ENCODE results near the gene LRMDA.
"Not testable (repeated sequence)": the region's sequence is repeated elsewhere in the genome, so short reads cannot be mapped to it uniquely, and the experiment has no call there.

Gene LRMDA

DNA sequence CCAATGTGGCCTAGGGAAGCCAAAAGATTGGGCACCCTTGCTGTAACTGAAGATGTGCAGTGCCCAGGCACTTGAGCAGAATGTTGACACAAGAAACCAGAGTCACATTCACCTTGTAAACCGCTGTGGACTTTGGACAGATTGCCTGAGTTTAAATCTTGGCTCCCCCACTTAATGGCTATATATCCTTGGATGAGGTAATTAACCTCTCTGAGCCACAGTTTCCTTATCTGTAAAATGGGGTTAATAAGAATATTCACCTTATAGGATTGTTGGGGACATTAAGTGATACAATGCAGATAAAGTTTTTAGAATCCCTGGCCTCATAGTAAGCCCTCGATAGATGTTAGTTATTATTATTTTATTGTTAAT lies 331.0 kb downstream of the LRMDA start:
- no peak for TF ChIP-seq CTCF (conservative IDR thresholded peaks at IDR 0.05)
- no peak overlapping the region for H3K27ac ChIP-seq

DNA sequence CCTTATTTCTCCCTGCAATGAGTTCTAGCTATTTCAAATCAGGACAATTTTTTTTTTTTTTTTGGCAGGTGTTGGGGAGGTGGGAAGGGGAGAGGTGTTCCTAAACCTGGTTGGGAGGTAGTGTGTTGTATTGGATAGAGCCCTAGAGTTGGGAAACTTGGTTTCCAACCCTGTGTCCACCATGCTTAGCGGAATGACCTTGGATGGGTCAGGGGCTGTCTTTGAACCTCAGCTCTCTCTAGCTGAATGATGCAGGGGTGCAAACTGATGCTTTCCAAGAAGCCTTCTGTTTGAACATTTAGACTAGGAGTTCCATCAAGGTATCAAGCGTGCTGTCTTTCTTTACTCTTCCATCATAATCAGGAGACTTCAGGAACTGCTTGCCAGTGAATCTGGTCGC lies 332.2 kb downstream of the LRMDA start:
- H3K27ac ChIP-seq, result no peak overlapping the region
- no peak for TF ChIP-seq CTCF (conservative IDR thresholded peaks at IDR 0.05)

DNA sequence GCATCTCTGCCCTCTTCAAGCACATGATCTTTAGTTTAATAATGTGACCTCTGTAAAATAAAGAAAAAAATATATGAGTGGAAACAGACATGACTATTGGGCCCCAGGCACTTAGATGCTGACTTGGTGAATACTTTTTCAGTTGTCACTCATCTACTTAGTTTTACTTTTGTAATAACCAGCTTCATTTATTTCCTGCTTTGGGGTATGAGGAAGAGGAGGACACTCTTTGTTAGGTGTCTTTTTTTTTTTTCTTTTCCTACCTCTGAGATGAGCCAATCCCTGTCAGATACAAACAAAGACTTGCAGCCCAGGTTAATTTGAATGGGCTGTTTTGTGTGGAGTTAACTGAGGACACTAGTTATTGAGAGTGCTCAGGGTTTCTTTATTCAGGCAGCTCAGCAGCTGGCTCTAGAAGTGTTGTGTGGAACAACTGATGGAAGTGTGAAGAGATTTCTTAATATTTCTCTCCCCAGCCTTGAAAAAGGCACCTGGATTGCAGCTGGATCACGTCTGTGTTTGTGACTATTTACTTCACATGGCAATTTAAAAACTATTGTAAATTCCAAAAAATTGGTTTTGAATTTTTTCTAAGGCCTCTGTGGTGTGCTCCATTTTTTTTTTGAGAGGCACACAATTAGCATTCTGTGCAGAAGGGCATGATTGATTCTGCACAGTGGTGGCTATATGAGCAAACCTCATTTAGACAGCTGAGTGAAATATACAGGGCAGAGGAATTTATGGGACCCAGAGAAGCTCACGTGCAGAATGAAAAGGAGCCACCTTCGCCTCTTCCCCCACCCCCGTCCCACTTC lies 333.8 kb downstream of the LRMDA start:
- no peak for TF ChIP-seq CTCF (conservative IDR thresholded peaks at IDR 0.05)
- no peak overlapping the region for H3K27ac ChIP-seq

- no peak overlapping the region for H3K27ac ChIP-seq
- no peak for TF ChIP-seq CTCF (conservative IDR thresholded peaks at IDR 0.05)
These were observed 334.3 kb downstream of the LRMDA start for GRCh38 chr10:75765789-75766096.

GRCh38 chr10:75766106-75766505 lies 334.7 kb downstream of the LRMDA start:
- H3K27ac ChIP-seq, result no peak overlapping the region
- TF ChIP-seq CTCF (conservative IDR thresholded peaks at IDR 0.05), result no peak

GRCh38 chr10:75766752-75767151 lies 335.3 kb downstream of the LRMDA start:
- H3K27ac ChIP-seq, result not testable (repeated sequence)

- no peak overlapping the region for H3K27ac ChIP-seq
- TF ChIP-seq CTCF (conservative IDR thresholded peaks at IDR 0.05), result no peak
These were observed 339.2 kb downstream of the LRMDA start for GRCh38 chr10:75770626-75771081.

DNA sequence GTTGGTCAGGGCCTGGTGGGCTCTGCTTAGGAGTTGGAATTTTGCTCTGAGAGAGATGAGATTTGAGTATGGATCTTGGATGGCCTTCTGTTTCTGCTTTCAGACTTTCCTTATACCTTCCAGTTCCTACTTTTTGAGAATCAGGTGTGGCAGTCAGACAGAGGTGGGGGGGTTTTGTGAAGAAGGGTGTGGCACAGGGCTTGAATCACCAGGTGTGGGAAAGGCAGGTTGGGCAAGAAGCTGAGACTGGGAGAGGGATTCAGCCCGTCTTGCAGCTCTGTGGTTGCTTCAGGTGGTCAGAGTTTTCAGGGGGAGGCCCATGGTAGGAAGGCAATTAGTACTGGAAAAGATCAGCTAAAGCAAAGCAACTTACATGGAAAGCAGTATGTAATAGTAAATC lies 340.2 kb downstream of the LRMDA start:
- peak overlapping the region; percentile 33; the same call in 1 of the 2 replicates for H3K27ac ChIP-seq
- no peak for TF ChIP-seq CTCF (conservative IDR thresholded peaks at IDR 0.05)

Measured in VCaP (cell line).